IMR-90 (cell line): ENCODE data around the gene IL1RAP.

Source experiments
- CTCF ChIP-seq: conservative IDR thresholded peaks from 2 replicates; pipeline ENCODE4 v1.5.1; 2012; ENCODE audit warnings: mild to moderate bottlenecking, low read depth, low read length, improper control_type of control experiment
- ELK1 ChIP-seq: fragments of 150-350 bp; IDR thresholded peaks from 2 replicates; pipeline ENCODE4 v1.6.1; 2016; ENCODE audit warnings: low read depth, mild to moderate bottlenecking, low read length, moderate library complexity, borderline replicate concordance
- MXI1 ChIP-seq: IDR thresholded peaks from 2 replicates; pipeline ENCODE4 v1.6.1; 2012; ENCODE audit warnings: low read depth, mild to moderate bottlenecking, low read length, moderate library complexity, borderline replicate concordance
- POLR2A ChIP-seq: IDR thresholded peaks from 2 replicates; pipeline ENCODE4 v1.6.1; 2012; ENCODE audit warnings: mild to moderate bottlenecking, low read depth, low read length
- RCOR1 ChIP-seq: IDR thresholded peaks from 2 replicates; pipeline ENCODE4 v1.6.1; 2012; ENCODE audit warnings: mild to moderate bottlenecking, low read length, improper control_type of control experiment; ENCODE audit not compliant: insufficient replicate concordance
- USF2 ChIP-seq: fragments of 150-350 bp; IDR thresholded peaks from 2 replicates; pipeline ENCODE4 v1.6.1; 2017; ENCODE audit warnings: mild to moderate bottlenecking, antibody characterized with exemption, low read length, low read depth

GRCh38 chr3:190619761-190620160, 105.9 kb downstream of the IL1RAP start:
- TF ChIP-seq CTCF, result no peak
- TF ChIP-seq USF2, result no peak
- no peak for TF ChIP-seq POLR2A
- TF ChIP-seq ELK1, result no peak
- TF ChIP-seq MXI1, result no peak
- TF ChIP-seq RCOR1, result no peak
